CD4-positive, alpha-beta T cell (primary cell): ENCODE results near the gene DDX24. TPM values are rescaled to one million over a fixed set of nuclear protein-coding genes. Genes with fewer than 3 reads are reported as not detected.

Experiments used
- ATAC-seq: fragments of 200-7000 bp; cut with Tn5 transposase; one replicate; pipeline ENCODE4 v1.10.0; 2022; ENCODE audit warnings: mild to moderate bottlenecking; ENCODE audit not compliant: poor library complexity
- CTCF ChIA-PET: fragments of 350-600 bp; sonication (Branson Sonifier 250); formaldehyde crosslinking; loops from one replicate; lab custom pipeline; 2021; ENCODE audit warnings: antibody characterized with exemption, inconsistent platforms; lab: Charles Lee
- POLR2A ChIA-PET: fragments of 350-600 bp; sonication (Branson Sonifier 250); formaldehyde crosslinking; loops from one replicate; lab custom pipeline; 2021; ENCODE audit warnings: antibody characterized with exemption, inconsistent platforms; lab: Charles Lee
- DNase-seq, 14 experiments: peaks; one replicate each; pipeline ENCODE4 v3.0.0-alpha.2; 2013 to 2020; ENCODE audit warnings: mixed read lengths in 2 of 14
- H3K27ac ChIP-seq, 2 donors: one replicate each; pipeline versions ENCODE4 v1.5.1 to v1.7.0; 2013; ENCODE audit warnings: low read length in 2 of 2, low read depth in 1 of 2, mild to moderate bottlenecking in 1 of 2
- H3K27me3 ChIP-seq, 2 experiments: 1 replicate in 1 of 2; 2 replicates in 1 of 2; pipeline versions ENCODE4 v1.6.1 to v1.7.0; 2013; ENCODE audit warnings: low read length in 2 of 2, control low read depth in 1 of 2, mild to moderate bottlenecking in 1 of 2, moderate library complexity in 1 of 2; ENCODE audit not compliant: insufficient read depth in 2 of 2, control insufficient read depth in 1 of 2
- H3K36me3 ChIP-seq: one replicate; pipeline ENCODE4 v1.6.1; 2013; ENCODE audit warnings: low read length, control low read depth; ENCODE audit not compliant: insufficient read depth
- H3K4me1 ChIP-seq: one replicate; pipeline ENCODE4 v1.6.1; 2013; ENCODE audit warnings: low read length, control low read depth; ENCODE audit not compliant: insufficient read depth
- H3K4me3 ChIP-seq: one replicate; pipeline ENCODE4 v1.5.1; 2013; ENCODE audit warnings: mild to moderate bottlenecking, low read length, moderate library complexity
- H3K9me3 ChIP-seq, 2 experiments: 1 replicate in 1 of 2; 2 replicates in 1 of 2; pipeline versions ENCODE4 v1.6.1 to v1.7.0; 2013; ENCODE audit warnings: low read length in 2 of 2, mild to moderate bottlenecking in 2 of 2, control low read depth in 1 of 2, moderate library complexity in 1 of 2; ENCODE audit not compliant: control insufficient read depth in 1 of 2, insufficient read depth in 1 of 2
- H3K27ac Mint-ChIP-seq: one replicate; pipeline ENCODE4 v1.8.0; 2020; ENCODE audit warnings: mixed read lengths
- H3K27me3 Mint-ChIP-seq: one replicate; pipeline ENCODE4 v1.8.0; 2021; ENCODE audit warnings: mixed read lengths
- H3K36me3 Mint-ChIP-seq: one replicate; pipeline ENCODE4 v1.8.0; 2021; ENCODE audit warnings: low read depth, mixed read lengths
- H3K4me1 Mint-ChIP-seq: one replicate; pipeline ENCODE4 v1.8.0; 2021; ENCODE audit warnings: low read depth, mixed read lengths
- H3K4me3 Mint-ChIP-seq: one replicate; pipeline ENCODE4 v1.8.0; 2020; ENCODE audit warnings: mild to moderate bottlenecking, mixed read lengths
- H3K9me3 Mint-ChIP-seq: one replicate; pipeline ENCODE4 v1.8.0; 2020; ENCODE audit warnings: mixed read lengths
- CTCF ChIP-seq: fragments of 200-600 bp; IDR thresholded peaks from one replicate; pipeline ENCODE4 v1.8.0; 2022; ENCODE audit warnings: antibody characterized with exemption, mild to moderate bottlenecking
- intact Hi-C, 2 experiments: fragments of 100-400 bp; cut with DNase I in 1 of 2; cut with micrococcal nuclease in 1 of 2; formaldehyde crosslinking; loops; one replicate each; pipeline versions ENCODE4 v1.15.1 to v1.9.0; 2023 to 2025; cut with DNase I, micrococcal nuclease
- total RNA-seq, 174 experiments: library from RNA in 2 of 174; stranded (reverse) in 2 of 174; gene quantifications; one replicate each; pipeline ENCODE4 v1.2.3 and lab custom pipeline; 2021 to 2026

DDX24 gene
- total RNA-seq, 2 experiments from 2014 or later: 678 to 711 TPM

- H3K36me3 ChIP-seq: no peaks in the 10 kb centered on the region
- no peak for DNase-seq
- H3K4me3 Mint-ChIP-seq: no peak overlapping the region
- ATAC-seq: no peak
- peaks cover 45% of the 10 kb centered on the region for H3K4me1 ChIP-seq
- H3K27me3 Mint-ChIP-seq: peaks cover 5% of the 10 kb centered on the region
- ChIA-PET POLR2A (interaction anchor here (1.5 to 2.0 kb wide), 2 partner anchors 15 to 32 kb away, joined by 4 to 6 read pairs; partner anchors contain the start of gene OTUB2), CTCF (no interaction called here)
- no peaks in the 10 kb centered on the region for H3K9me3 ChIP-seq
- no peaks in the 10 kb centered on the region for H3K36me3 Mint-ChIP-seq
- H3K9me3 Mint-ChIP-seq: no peaks in the 10 kb centered on the region
- intact Hi-C loops: no loop called here
- no peak overlapping the region for H3K27ac ChIP-seq
- no peak overlapping the region for H3K4me3 ChIP-seq
- no peaks in the 10 kb centered on the region for H3K27me3 ChIP-seq
- TF ChIP-seq CTCF: no peak
- peaks cover 47% of the 10 kb centered on the region for H3K4me1 Mint-ChIP-seq
- H3K27ac Mint-ChIP-seq: no peak overlapping the region
Observed at GRCh38 chr14:94010625-94011024, 70.4 kb downstream of the DDX24 start.

- intact Hi-C loops: loop anchor here in 1 of 2 experiments (10.0 kb wide), 1 partner anchor 355 kb away; no protein-coding TSS in a partner anchor
- no peaks in the 10 kb centered on the region for H3K36me3 ChIP-seq
- H3K4me3 ChIP-seq: no peak overlapping the region
- CTCF ChIA-PET: no interaction called here
- no peaks in the 10 kb centered on the region for H3K36me3 Mint-ChIP-seq
- no peaks in the 10 kb centered on the region for H3K9me3 Mint-ChIP-seq
- no peaks in the 10 kb centered on the region for H3K9me3 ChIP-seq
- H3K4me1 ChIP-seq: peaks cover 45% of the 10 kb centered on the region
- DNase-seq (peak in 1 of 14 experiments; percentile 2), ATAC-seq (no peak)
- H3K4me3 Mint-ChIP-seq: no peak overlapping the region
- peaks cover 0 to 1% of the 10 kb centered on the region in 2 experiments for H3K27me3 ChIP-seq
- peaks cover 47% of the 10 kb centered on the region for H3K4me1 Mint-ChIP-seq
- POLR2A ChIA-PET: interaction anchor here (1.4 kb wide), 1 partner anchor 32 kb away, joined by 5 read pairs; no protein-coding TSS in a partner anchor
- no peak overlapping the region for H3K27ac ChIP-seq
- peaks cover 10% of the 10 kb centered on the region for H3K27me3 Mint-ChIP-seq
- no peak overlapping the region for H3K27ac Mint-ChIP-seq
- TF ChIP-seq CTCF: no peak
Observed at GRCh38 chr14:94009767-94010166, 71.2 kb downstream of the DDX24 start.

- Histone ChIP-seq H3K9me3 (no peaks in the 10 kb centered on the region), H3K27ac (no peak overlapping the region), H3K4me3 (no peak overlapping the region), H3K4me1 (peaks cover 45% of the 10 kb centered on the region), H3K27me3 (peaks cover 0 to 4% of the 10 kb centered on the region in 2 experiments), H3K36me3 (no peaks in the 10 kb centered on the region)
- POLR2A ChIA-PET: no interaction called here
- ATAC-seq (no peak), DNase-seq (peak in 1 of 14 experiments; percentile 46)
- intact Hi-C loops: loop anchor here in 1 of 2 experiments (10.0 kb wide), 1 partner anchor 353 kb away; no protein-coding TSS in a partner anchor
- Mint-ChIP-seq H3K27me3 (peaks cover 10% of the 10 kb centered on the region), H3K4me3 (no peak overlapping the region), H3K36me3 (no peaks in the 10 kb centered on the region), H3K9me3 (no peaks in the 10 kb centered on the region), H3K4me1 (peaks cover 47% of the 10 kb centered on the region), H3K27ac (no peak overlapping the region)
- CTCF ChIA-PET: no interaction called here
- TF ChIP-seq CTCF: no peak
Observed at GRCh38 chr14:94008234-94008633, 72.8 kb downstream of the DDX24 start.
